Hematopoietic multipotent progenitor cell treated with erythropoietin and hydrocortisone succinate and interleukin-3 and kit ligand, for 6 days (in vitro differentiated cells): Measurements from ENCODE around the gene KERA.

Experiments used
- DNase-seq: peaks from one replicate; pipeline ENCODE4 v3.0.0-alpha.2; 2015

KERA gene

GRCh38 chr12:91007531-91008290 lies 50.1 kb downstream of the KERA start:
- DNase-seq: no peak

- DNase-seq: no peak
These were observed 53.0 kb downstream of the KERA start, which contains the start of gene EPYC for GRCh38 chr12:91004872-91005271. Gene EPYC, minus strand, starts transcription at chr12:91004972. Its CDS starts 2,407 bp downstream, at chr12:91002565.

DNA sequence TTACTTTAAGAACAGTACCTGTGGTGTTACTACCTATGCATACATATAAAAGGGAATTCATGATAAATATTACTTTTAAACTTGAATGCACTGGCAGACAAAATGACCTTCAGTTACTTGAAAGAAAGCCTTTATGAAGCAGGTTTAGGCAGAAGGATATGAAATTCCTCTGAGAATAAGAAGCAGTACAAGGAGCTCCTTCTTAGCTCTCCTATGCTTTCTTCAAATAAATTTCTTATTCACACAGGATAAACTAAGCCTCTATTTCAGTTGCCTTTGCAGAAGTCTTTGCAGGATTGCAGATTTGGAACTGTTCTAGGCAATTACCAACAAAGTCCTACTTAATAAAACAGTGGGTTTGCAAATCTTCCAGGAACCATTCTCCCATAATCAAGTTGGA lies 54.1 kb downstream of the KERA start:
- DNase-seq: no peak

GRCh38 chr12:91001306-91001705 lies 56.5 kb downstream of the KERA start:
- DNase-seq: no peak
